PC-9 (cell line): ENCODE results near the gene LRP10. TPM values are rescaled to one million over a fixed set of nuclear protein-coding genes. Genes with fewer than 3 reads are reported as not detected.
"Not testable (repeated sequence)": the region's sequence is repeated elsewhere in the genome, so short reads cannot be mapped to it uniquely, and the experiment has no call there.

Source experiments
- BruUV-seq: library from RNA; stranded (reverse); fragments of 400-500 nt; replicated peaks from 2 replicates; lab custom pipeline; 2021; lab: Mats Ljungman, UMichigan
- CTCF ChIA-PET: fragments of 300-600 bp; sonication (Branson Sonifier 250); formaldehyde crosslinking; loops from one replicate; lab custom pipeline; 2022; ENCODE audit warnings: antibody characterized with exemption; lab: Charles Lee
- POLR2A ChIA-PET: fragments of 300-600 bp; sonication (Branson Sonifier 250); formaldehyde crosslinking; loops from one replicate; lab custom pipeline; 2022; ENCODE audit warnings: antibody characterized with exemption; ENCODE audit not compliant: unreplicated experiment; lab: Charles Lee
- DNase-seq, 2 experiments: peaks; one replicate each; pipeline versions ENCODE4 v3.0.0 to v3.0.0-alpha.2; 2015 to 2022; ENCODE audit warnings: mixed read lengths in 1 of 2
- H2AFZ ChIP-seq: fragments of 200-600 bp; sonication (generic); 2 replicates; pipeline ENCODE4 v1.8.1; 2017; ENCODE audit warnings: antibody characterized with exemption
- H3F3A ChIP-seq: fragments of 200-600 bp; sonication (generic); 2 replicates; pipeline ENCODE4 v1.8.1; 2017; ENCODE audit warnings: antibody characterized with exemption, mild to moderate bottlenecking, low read depth; ENCODE audit not compliant: insufficient read depth
- H3K27ac ChIP-seq: fragments of 200-600 bp; sonication (generic); 2 replicates; pipeline ENCODE4 v1.6.1; 2016; ENCODE audit warnings: mixed run types
- H3K27me3 ChIP-seq: fragments of 200-600 bp; sonication (generic); 2 replicates; pipeline ENCODE4 v1.6.1; 2016; ENCODE audit warnings: low read depth, mixed run types; ENCODE audit not compliant: insufficient read depth
- H3K36me3 ChIP-seq: fragments of 200-600 bp; sonication (generic); 2 replicates; pipeline ENCODE4 v1.6.1; 2016; ENCODE audit warnings: low read depth, mixed run types
- H3K4me1 ChIP-seq: fragments of 200-600 bp; sonication (generic); replicated peaks from 2 replicates; pipeline ENCODE4 v1.6.1; 2016; ENCODE audit warnings: mixed run types; ENCODE audit not compliant: insufficient read depth
- H3K4me2 ChIP-seq: fragments of 200-600 bp; sonication (generic); 2 replicates; pipeline ENCODE4 v1.6.1; 2017; ENCODE audit warnings: mixed run types
- H3K4me3 ChIP-seq: fragments of 200-600 bp; sonication (generic); 2 replicates; pipeline ENCODE4 v1.6.1; 2016; ENCODE audit warnings: mixed run types
- H3K79me2 ChIP-seq: fragments of 200-600 bp; sonication (generic); 2 replicates; pipeline ENCODE4 v1.6.1; 2017; ENCODE audit warnings: low read depth, mixed run types
- H3K9me2 ChIP-seq: fragments of 200-600 bp; sonication (generic); 2 replicates; pipeline ENCODE4 v1.8.1; 2017; ENCODE audit warnings: mild to moderate bottlenecking; ENCODE audit not compliant: insufficient read depth
- H3K9me3 ChIP-seq: fragments of 200-600 bp; sonication (generic); 2 replicates; pipeline ENCODE4 v1.8.1; 2016; ENCODE audit warnings: low read depth; ENCODE audit not compliant: insufficient read depth
- H4K20me1 ChIP-seq: fragments of 200-600 bp; sonication (generic); 2 replicates; pipeline ENCODE4 v1.8.1; 2017; ENCODE audit not compliant: insufficient read depth
- EZH2 ChIP-seq: fragments of 200-600 bp; sonication (generic); IDR thresholded peaks from 2 replicates; pipeline ENCODE4 v1.8.0; 2017; ENCODE audit warnings: antibody characterized with exemption, low read depth
- intact Hi-C: fragments of 100-400 bp; cut with micrococcal nuclease; formaldehyde crosslinking; loops from one replicate; pipeline ENCODE4 v1.10.0; 2022; ENCODE audit not compliant: unreplicated experiment
- total RNA-seq: library from RNA; stranded (reverse); gene quantifications from 2 replicates; pipeline ENCODE4 v1.2.3, GENCODE V29; 2021
- TF ChIP-seq, protein P1 (sequence below): fragments of 200-600 bp; sonication (generic); conservative IDR thresholded peaks from 2 replicates; pipeline ENCODE4 v1.6.1; 2017; ENCODE audit warnings: mixed run types, antibody characterized with exemption, mild to moderate bottlenecking, moderate library complexity

Gene LRP10
- total RNA-seq, 1 experiment from 2014 or later: 61.6 TPM

DNA sequence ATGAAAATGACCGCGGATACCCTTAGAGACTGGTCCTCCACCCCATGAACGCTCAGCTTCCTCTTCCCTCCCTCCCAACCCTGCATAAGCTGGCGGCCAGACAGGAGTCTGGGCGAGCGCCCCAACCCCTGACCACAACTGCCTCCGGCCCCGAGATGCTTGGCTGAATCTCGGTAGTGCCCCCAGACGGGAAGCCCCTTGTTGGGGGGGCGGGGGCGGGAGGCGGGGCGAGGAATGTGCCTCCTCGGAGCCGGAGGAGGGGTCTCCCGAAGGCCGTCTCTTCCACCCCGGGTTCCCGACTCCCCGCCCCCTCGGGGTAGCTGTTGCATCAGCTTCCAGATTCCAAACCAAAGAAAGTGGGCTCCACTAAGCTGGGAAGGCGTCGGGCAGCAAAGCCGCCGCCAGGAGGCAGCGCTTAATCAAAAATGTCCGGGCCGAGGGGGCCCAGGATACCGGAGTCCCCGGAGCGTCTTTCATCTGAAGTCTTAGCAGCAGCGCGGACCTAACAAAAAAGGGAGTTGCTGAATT lies 48.9 kb upstream of the LRP10 start:
- no peaks in the 10 kb centered on the region for H3K9me2 ChIP-seq
- H3K4me3 ChIP-seq: no peak overlapping the region
- ChIA-PET CTCF (interaction anchor here (0.6 to 1.5 kb wide), 6 partner anchors 9 to 135 kb away, joined by 5 to 13 read pairs (median 7); no protein-coding TSS in a partner anchor), POLR2A (interaction anchor here (0.7 kb wide), 2 partner anchors 69 to 1413 kb away, joined by 4 to 11 read pairs; no protein-coding TSS in a partner anchor)
- H4K20me1 ChIP-seq: no peaks in the 10 kb centered on the region
- no peak overlapping the region for H2AFZ ChIP-seq
- BruUV-seq: no TSS peak
- no peaks in the 10 kb centered on the region for H3K36me3 ChIP-seq
- no peak overlapping the region for H3K4me2 ChIP-seq
- H3F3A ChIP-seq: peaks cover 20% of the 10 kb centered on the region; the same call in 1 of the 2 replicates
- peaks cover 38% of the 10 kb centered on the region for H3K4me1 ChIP-seq
- H3K27ac ChIP-seq: no peak overlapping the region
- no peak for TF ChIP-seq EZH2
- TF ChIP-seq, protein P1, sequence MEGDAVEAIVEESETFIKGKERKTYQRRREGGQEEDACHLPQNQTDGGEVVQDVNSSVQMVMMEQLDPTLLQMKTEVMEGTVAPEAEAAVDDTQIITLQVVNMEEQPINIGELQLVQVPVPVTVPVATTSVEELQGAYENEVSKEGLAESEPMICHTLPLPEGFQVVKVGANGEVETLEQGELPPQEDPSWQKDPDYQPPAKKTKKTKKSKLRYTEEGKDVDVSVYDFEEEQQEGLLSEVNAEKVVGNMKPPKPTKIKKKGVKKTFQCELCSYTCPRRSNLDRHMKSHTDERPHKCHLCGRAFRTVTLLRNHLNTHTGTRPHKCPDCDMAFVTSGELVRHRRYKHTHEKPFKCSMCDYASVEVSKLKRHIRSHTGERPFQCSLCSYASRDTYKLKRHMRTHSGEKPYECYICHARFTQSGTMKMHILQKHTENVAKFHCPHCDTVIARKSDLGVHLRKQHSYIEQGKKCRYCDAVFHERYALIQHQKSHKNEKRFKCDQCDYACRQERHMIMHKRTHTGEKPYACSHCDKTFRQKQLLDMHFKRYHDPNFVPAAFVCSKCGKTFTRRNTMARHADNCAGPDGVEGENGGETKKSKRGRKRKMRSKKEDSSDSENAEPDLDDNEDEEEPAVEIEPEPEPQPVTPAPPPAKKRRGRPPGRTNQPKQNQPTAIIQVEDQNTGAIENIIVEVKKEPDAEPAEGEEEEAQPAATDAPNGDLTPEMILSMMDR: no peak
- no peaks in the 10 kb centered on the region for H3K79me2 ChIP-seq
- intact Hi-C loops: loop anchor here (2.0 kb wide), 1 partner anchor 30 kb away; no protein-coding TSS in a partner anchor
- DNase-seq: peak in 1 of 2 experiments; percentile 44
- no peaks in the 10 kb centered on the region for H3K27me3 ChIP-seq
- H3K9me3 ChIP-seq: no peaks in the 10 kb centered on the region

DNA sequence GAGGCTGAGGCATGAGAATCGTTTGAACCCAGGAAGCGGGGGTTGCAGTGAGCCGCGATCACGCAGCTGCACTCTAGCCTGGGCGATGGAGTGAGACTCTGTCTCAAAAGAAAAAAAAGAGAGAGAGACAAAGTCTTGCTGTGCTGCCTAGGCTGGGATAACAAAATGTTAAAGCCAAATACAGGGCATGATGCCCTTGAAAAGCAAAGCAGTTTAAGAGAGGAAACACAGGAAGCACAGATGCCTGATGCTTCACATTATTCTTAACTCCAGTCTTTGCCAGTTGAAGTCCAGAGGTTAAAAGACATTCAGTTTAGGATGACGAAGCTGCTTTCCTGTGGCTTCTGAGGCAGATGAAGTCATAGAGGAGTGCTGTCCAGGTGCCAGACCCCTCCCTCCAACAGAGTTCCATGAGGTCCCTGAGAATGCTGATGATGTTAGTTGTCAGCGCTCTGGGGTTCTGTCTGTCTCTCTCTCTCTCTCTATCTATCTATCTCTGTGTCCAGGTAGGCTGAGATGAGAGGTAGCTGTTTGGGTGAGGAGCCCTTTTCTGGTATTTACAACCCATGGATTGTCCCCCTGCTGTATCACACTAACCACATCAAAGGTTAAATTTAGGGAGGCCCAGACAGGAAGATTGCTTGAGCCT lies 46.7 kb upstream of the LRP10 start:
- H3K4me3 ChIP-seq: no peak overlapping the region
- TF ChIP-seq EZH2: no peak
- TF ChIP-seq, protein P1: no peak
- intact Hi-C loops: no loop called here
- H3K4me2 ChIP-seq: peak overlapping the region; percentile 44; the same call in 1 of the 2 replicates
- H3K4me1 ChIP-seq: peaks cover 29% of the 10 kb centered on the region
- ChIA-PET CTCF (interaction anchor here (0.5 to 0.7 kb wide), 3 partner anchors 29 to 166 kb away, joined by 3 to 14 read pairs (median 3); no protein-coding TSS in a partner anchor), POLR2A (interaction anchor here (0.6 to 0.7 kb wide), 3 partner anchors 18 to 173 kb away, joined by 3 to 11 read pairs (median 4); no protein-coding TSS in a partner anchor)
- H3K79me2 ChIP-seq: 0 out of 2 replicates have a peak, but pooled peaks cover under 1% of the 10 kb centered on the region
- peak overlapping the region; percentile 55 for H3K27ac ChIP-seq
- H3K36me3 ChIP-seq: no peaks in the 10 kb centered on the region
- no peak overlapping the region for H2AFZ ChIP-seq
- BruUV-seq: TSS peak; percentile 85
- H3F3A ChIP-seq: peaks cover 12% of the 10 kb centered on the region; the same call in 1 of the 2 replicates
- peak; percentile 53 to 72 for DNase-seq
- no peaks in the 10 kb centered on the region for H3K27me3 ChIP-seq
- H3K9me2 ChIP-seq: no peaks in the 10 kb centered on the region
- no peaks in the 10 kb centered on the region for H4K20me1 ChIP-seq
- no peaks in the 10 kb centered on the region for H3K9me3 ChIP-seq

GRCh38 chr14:22829076-22829660 lies 42.4 kb upstream of the LRP10 start:
- H4K20me1 ChIP-seq, H3K36me3 ChIP-seq, H3K9me2 ChIP-seq, H3K9me3 ChIP-seq, H3F3A ChIP-seq, H3K27me3 ChIP-seq, POLR2A ChIA-PET, intact Hi-C loops, BruUV-seq, DNase-seq: not testable (repeated sequence)
- Histone ChIP-seq H3K4me2 (peak overlapping the region; percentile 70), H3K4me1 (peaks cover 13% of the 10 kb centered on the region), H3K27ac (peak overlapping the region; percentile 65), H3K4me3 (peak overlapping the region; percentile 75), H3K79me2 (peaks cover 11% of the 10 kb centered on the region; the same call in 1 of the 2 replicates), H2AFZ (peak overlapping the region; percentile 82)
- CTCF ChIA-PET: interaction anchor here (0.6 kb wide), 1 partner anchor 10 kb away, joined by 8 read pairs; no protein-coding TSS in a partner anchor
